NOMO-1 treated with dmso at 0.1 percent for 144 hours (cell line): Measurements from ENCODE around the gene VANGL2.

ENCODE experiments used
- DNase-seq: peaks from one replicate; lab custom pipeline; 2025; ENCODE audit not compliant: unreplicated experiment; lab: John Stamatoyannopoulos, UW

VANGL2 gene

GRCh38 chr1:160427625-160428024, 27.3 kb downstream of the VANGL2 start:
- DNase-seq, result no peak

- no peak for DNase-seq
Observed at GRCh38 chr1:160428053-160428452, 27.7 kb downstream of the VANGL2 start.

- DNase-seq, result no peak
Observed at GRCh38 chr1:160428655-160429054, 28.3 kb downstream of the VANGL2 start.

- DNase-seq, result no peak
Observed at GRCh38 chr1:160429125-160429561, 28.8 kb downstream of the VANGL2 start.

- DNase-seq, result no peak
Observed at GRCh38 chr1:160429702-160430535, 29.6 kb downstream of the VANGL2 start.

GRCh38 chr1:160431006-160431405, 30.6 kb downstream of the VANGL2 start:
- DNase-seq, result no peak

GRCh38 chr1:160431571-160431970, 31.2 kb downstream of the VANGL2 start:
- no peak for DNase-seq

- no peak for DNase-seq
Observed at GRCh38 chr1:160432371-160432786, 32.0 kb downstream of the VANGL2 start.

GRCh38 chr1:160436966-160437365, 36.6 kb downstream of the VANGL2 start:
- DNase-seq, result no peak

- DNase-seq, result no peak
Observed at GRCh38 chr1:160437432-160438316, 37.3 kb downstream of the VANGL2 start.

GRCh38 chr1:160438317-160438918, 38.1 kb downstream of the VANGL2 start:
- DNase-seq, result no peak

- no peak for DNase-seq
Observed at GRCh38 chr1:160438935-160439334, 38.6 kb downstream of the VANGL2 start.

- DNase-seq, result no peak
Observed at GRCh38 chr1:160439718-160440117, 39.4 kb downstream of the VANGL2 start.

- no peak for DNase-seq
Observed at GRCh38 chr1:160446945-160447600, 46.7 kb downstream of the VANGL2 start.

- no peak for DNase-seq
Observed at GRCh38 chr1:160449494-160449893, 49.1 kb downstream of the VANGL2 start.

- DNase-seq, result no peak
Observed at GRCh38 chr1:160451119-160451858, 50.9 kb downstream of the VANGL2 start.

GRCh38 chr1:160451859-160452232, 51.5 kb downstream of the VANGL2 start:
- DNase-seq, result no peak

- DNase-seq, result no peak
Observed at GRCh38 chr1:160453443-160453842, 53.1 kb downstream of the VANGL2 start.

GRCh38 chr1:160454371-160455152, 54.2 kb downstream of the VANGL2 start:
- no peak for DNase-seq

GRCh38 chr1:160455153-160455517, 54.8 kb downstream of the VANGL2 start:
- no peak for DNase-seq
